ENCODE measurements around the gene CYP46A1.

- no peak for TF ChIP-seq CTCF (conservative IDR thresholded peaks at IDR 0.05 in 1 of 2, IDR thresholded peaks at IDR 0.05 in 1 of 2; ENCODE audit: extremely low read depth in 1 of 2, insufficient read depth in 1 of 2, low read depth in 1 of 2, low read length in 2 of 2)
- no peak for TF ChIP-seq EZH2 (IDR thresholded peaks at IDR 0.05; ENCODE audit: borderline replicate concordance, low read length)
Observed at GRCh38 chr14:99741227-99741976, 57.3 kb downstream of the CYP46A1 start.

All from mammary epithelial cell (primary cell).